Measurements from ENCODE around the gene NHSL1. TPM values are rescaled to one million over a fixed set of nuclear protein-coding genes. Genes with fewer than 3 reads are reported as not detected.

NHSL1 gene
- total RNA-seq, 1 donor: 6.9 TPM

- Histone ChIP-seq H3K4me1 (ENCODE audit: insufficient read depth, low read length) (peaks cover 8% of the 10 kb centered on the region), H3K4me3 (ENCODE audit: insufficient read depth, low read length) (no peak overlapping the region), H3K9me3 (ENCODE audit: low read depth, low read length) (no peaks in the 10 kb centered on the region), H3K79me2 (ENCODE audit: insufficient read depth, low read length) (no peaks in the 10 kb centered on the region), H3K4me2 (ENCODE audit: insufficient read depth, low read length) (no peak overlapping the region), H4K20me1 (ENCODE audit: insufficient read depth, low read length) (peaks cover 2% of the 10 kb centered on the region), H2AFZ (ENCODE audit: low read length) (no peak overlapping the region), H3K27me3 (ENCODE audit: insufficient read depth, low read length) (no peaks in the 10 kb centered on the region), H3K27ac (ENCODE audit: low read depth, low read length) (no peak overlapping the region), H3K36me3 (ENCODE audit: insufficient read depth, low read length) (peaks cover 14% of the 10 kb centered on the region)
- no peak for DNase-seq (ENCODE audit: insufficient read length, low spot score, missing footprints)
- no peak for TF ChIP-seq CTCF (IDR thresholded peaks at IDR 0.05; ENCODE audit: extremely low read depth, low read depth, low read length)
These were observed 97.1 kb downstream of the NHSL1 start for GRCh38 chr6:138401960-138402837.

- H3K4me3 ChIP-seq (ENCODE audit: insufficient read depth, low read length): no peak overlapping the region
- no peaks in the 10 kb centered on the region for H3K9me3 ChIP-seq (ENCODE audit: low read depth, low read length)
- no peak overlapping the region for H2AFZ ChIP-seq (ENCODE audit: low read length)
- H3K79me2 ChIP-seq (ENCODE audit: insufficient read depth, low read length): no peaks in the 10 kb centered on the region
- H3K4me2 ChIP-seq (ENCODE audit: insufficient read depth, low read length): no peak overlapping the region
- peaks cover 1% of the 10 kb centered on the region for H4K20me1 ChIP-seq (ENCODE audit: insufficient read depth, low read length)
- H3K27me3 ChIP-seq (ENCODE audit: insufficient read depth, low read length): no peaks in the 10 kb centered on the region
- no peaks in the 10 kb centered on the region for H3K36me3 ChIP-seq (ENCODE audit: insufficient read depth, low read length)
- H3K27ac ChIP-seq (ENCODE audit: low read depth, low read length): no peak overlapping the region
- peaks cover 7% of the 10 kb centered on the region for H3K4me1 ChIP-seq (ENCODE audit: insufficient read depth, low read length)
- DNase-seq (ENCODE audit: insufficient read length, low spot score, missing footprints): no peak
- TF ChIP-seq CTCF (IDR thresholded peaks at IDR 0.05; ENCODE audit: extremely low read depth, low read depth, low read length): no peak
These were observed 99.0 kb downstream of the NHSL1 start for GRCh38 chr6:138400326-138400725.

GRCh38 chr6:138397128-138398122, 101.9 kb downstream of the NHSL1 start:
- H3K27ac ChIP-seq (ENCODE audit: low read depth, low read length): no peak overlapping the region
- no peak for DNase-seq (ENCODE audit: insufficient read length, low spot score, missing footprints)

More at GRCh38 chr6:138397128-138398122, 101.9 kb downstream of the NHSL1 start:
- H3K9me3 ChIP-seq (ENCODE audit: low read depth, low read length): no peaks in the 10 kb centered on the region
- H3K4me3 ChIP-seq (ENCODE audit: insufficient read depth, low read length): no peak overlapping the region
- TF ChIP-seq CTCF (IDR thresholded peaks at IDR 0.05; ENCODE audit: extremely low read depth, low read depth, low read length): no peak
- no peak overlapping the region for H2AFZ ChIP-seq (ENCODE audit: low read length)
- no peak overlapping the region for H3K4me2 ChIP-seq (ENCODE audit: insufficient read depth, low read length)
- no peaks in the 10 kb centered on the region for H3K4me1 ChIP-seq (ENCODE audit: insufficient read depth, low read length)
- no peaks in the 10 kb centered on the region for H3K36me3 ChIP-seq (ENCODE audit: insufficient read depth, low read length)
- no peaks in the 10 kb centered on the region for H3K79me2 ChIP-seq (ENCODE audit: insufficient read depth, low read length)
- H4K20me1 ChIP-seq (ENCODE audit: insufficient read depth, low read length): no peaks in the 10 kb centered on the region
- no peaks in the 10 kb centered on the region for H3K27me3 ChIP-seq (ENCODE audit: insufficient read depth, low read length)

All from osteoblast (primary cell).